ENCODE data around the gene CDC42EP1.

The CDC42EP1 gene

GRCh38 chr22:37556710-37557109 lies 3.6 kb upstream of the CDC42EP1 start:
- peaks cover 5 to 44% (median 31%) of the 10 kb centered on the region in 4 donors for H3K4me1 ChIP-seq
- H3K9me3 ChIP-seq = no peaks in the 10 kb centered on the region
- H3K27me3 ChIP-seq = no peaks in the 10 kb centered on the region
- no peak overlapping the region for H3K4me3 ChIP-seq
- no peak for DNase-seq
- TF ChIP-seq, protein P1, sequence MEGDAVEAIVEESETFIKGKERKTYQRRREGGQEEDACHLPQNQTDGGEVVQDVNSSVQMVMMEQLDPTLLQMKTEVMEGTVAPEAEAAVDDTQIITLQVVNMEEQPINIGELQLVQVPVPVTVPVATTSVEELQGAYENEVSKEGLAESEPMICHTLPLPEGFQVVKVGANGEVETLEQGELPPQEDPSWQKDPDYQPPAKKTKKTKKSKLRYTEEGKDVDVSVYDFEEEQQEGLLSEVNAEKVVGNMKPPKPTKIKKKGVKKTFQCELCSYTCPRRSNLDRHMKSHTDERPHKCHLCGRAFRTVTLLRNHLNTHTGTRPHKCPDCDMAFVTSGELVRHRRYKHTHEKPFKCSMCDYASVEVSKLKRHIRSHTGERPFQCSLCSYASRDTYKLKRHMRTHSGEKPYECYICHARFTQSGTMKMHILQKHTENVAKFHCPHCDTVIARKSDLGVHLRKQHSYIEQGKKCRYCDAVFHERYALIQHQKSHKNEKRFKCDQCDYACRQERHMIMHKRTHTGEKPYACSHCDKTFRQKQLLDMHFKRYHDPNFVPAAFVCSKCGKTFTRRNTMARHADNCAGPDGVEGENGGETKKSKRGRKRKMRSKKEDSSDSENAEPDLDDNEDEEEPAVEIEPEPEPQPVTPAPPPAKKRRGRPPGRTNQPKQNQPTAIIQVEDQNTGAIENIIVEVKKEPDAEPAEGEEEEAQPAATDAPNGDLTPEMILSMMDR (IDR thresholded peaks at IDR 0.05) = no peak
- intact Hi-C loops (cut with DNase I; ENCODE audit: low total_unique reads) = no loop called here
- H3K36me3 ChIP-seq = no peaks in the 10 kb centered on the region
- H3K27ac ChIP-seq = no peak overlapping the region

DNA sequence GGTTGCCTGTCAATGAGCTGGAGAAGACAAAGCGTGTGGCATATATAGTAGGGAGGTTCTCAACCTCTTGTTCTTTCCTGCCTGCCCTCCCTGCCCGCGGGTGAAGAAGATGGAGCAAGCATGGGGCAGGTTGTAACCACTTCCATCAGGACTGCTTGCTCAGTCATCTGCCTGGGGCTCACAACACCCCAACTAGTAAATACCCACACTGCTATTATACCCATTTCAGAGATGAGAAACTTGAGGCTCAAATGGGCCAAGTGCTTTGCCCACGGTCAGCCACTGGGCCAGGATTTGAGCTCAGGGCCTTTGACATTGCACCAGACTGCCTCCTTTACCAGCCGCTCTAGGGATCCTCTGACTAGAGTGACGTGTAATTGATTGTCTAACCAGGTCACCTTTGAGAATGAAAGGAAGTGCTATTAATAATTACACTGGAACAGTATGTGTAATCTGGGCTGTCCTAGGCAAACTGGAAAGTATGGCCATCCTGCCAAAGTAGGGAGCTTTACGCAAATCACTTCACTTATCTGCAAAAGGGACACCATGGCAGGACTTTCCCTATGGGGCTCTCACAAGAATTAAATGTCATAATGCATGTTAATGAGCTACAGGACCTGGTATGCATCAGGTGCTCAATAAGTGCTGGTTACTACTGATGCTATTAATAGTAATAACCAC lies 2.8 kb upstream of the CDC42EP1 start:
- no peak overlapping the region for H3K4me3 ChIP-seq
- H3K27me3 ChIP-seq = no peaks in the 10 kb centered on the region
- intact Hi-C loops (cut with DNase I; ENCODE audit: low total_unique reads) = no loop called here
- DNase-seq = no peak
- no peak overlapping the region for H3K27ac ChIP-seq
- H3K9me3 ChIP-seq = no peaks in the 10 kb centered on the region
- no peaks in the 10 kb centered on the region for H3K36me3 ChIP-seq
- peaks cover under 1 to 44% (median 31%) of the 10 kb centered on the region in 4 donors for H3K4me1 ChIP-seq
- TF ChIP-seq, protein P1 (IDR thresholded peaks at IDR 0.05) = no peak

DNA sequence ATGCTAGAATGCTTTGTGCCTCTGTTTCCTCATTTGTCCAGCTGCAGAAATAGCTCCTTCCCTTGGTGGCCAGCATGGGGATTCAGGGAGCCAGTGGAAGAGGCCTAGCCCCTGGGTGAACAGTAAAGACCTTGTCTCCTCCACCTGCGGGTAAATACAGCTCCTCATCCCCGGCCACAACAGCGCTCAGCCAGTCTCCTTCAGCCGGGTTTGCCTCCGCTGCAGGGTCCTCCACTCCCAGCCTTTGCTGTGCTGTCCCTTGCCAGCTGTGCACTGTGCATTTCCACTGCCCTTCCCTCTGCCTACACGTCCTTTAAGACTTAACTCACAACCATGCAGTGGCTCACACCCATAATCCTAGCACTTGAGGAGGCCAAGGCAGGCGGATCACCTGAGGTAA lies 1.5 kb upstream of the CDC42EP1 start:
- Histone ChIP-seq H3K36me3 (no peaks in the 10 kb centered on the region), H3K27me3 (no peaks in the 10 kb centered on the region), H3K4me3 (no peak overlapping the region), H3K9me3 (no peaks in the 10 kb centered on the region), H3K4me1 (peaks cover 2 to 51% (median 39%) of the 10 kb centered on the region in 4 donors), H3K27ac (peak overlapping the region; percentile 98 to 99)
- TF ChIP-seq, protein P1 (IDR thresholded peaks at IDR 0.05) = no peak
- DNase-seq = no peak
- intact Hi-C loops (cut with DNase I; ENCODE audit: low total_unique reads) = no loop called here

- H3K4me1 ChIP-seq = peaks cover 9 to 58% (median 46%) of the 10 kb centered on the region in 4 donors
- intact Hi-C loops (cut with DNase I; ENCODE audit: low total_unique reads) = no loop called here
- peak overlapping the region; percentile 98 to 99 for H3K27ac ChIP-seq
These were observed 769 bp upstream of the CDC42EP1 start for GRCh38 chr22:37559521-37559900.

DNA sequence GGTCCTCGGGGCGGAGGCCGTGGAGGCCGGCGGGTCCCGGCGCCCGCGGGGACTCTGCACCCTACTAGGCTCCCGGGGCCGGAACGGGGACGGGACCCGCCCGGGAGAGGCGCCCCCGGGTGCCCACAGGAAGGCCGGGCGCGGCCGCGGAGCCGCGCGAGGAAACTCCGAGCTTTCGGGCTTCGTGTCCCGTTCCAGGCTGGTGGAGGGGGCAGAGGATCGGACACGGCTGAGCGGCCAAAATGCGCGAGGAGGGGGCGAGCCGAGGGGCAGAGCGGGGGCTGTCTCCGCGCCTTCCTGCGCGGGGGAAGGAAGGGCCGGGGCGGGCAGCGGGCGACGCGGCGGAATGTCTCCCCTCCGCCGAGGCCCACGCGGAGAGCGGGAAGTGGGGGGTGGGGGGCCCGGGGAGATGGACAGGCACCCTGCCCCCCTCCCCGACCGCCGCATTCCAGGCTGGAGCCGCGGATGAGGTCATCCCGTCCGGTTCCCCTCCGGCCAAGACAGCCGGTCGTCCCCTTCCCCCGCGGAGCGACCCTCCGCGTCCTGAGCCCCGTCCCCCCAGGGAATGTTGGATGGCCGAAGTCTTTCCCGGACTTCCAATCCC lies 430 bp downstream of the CDC42EP1 start:
- no peaks in the 10 kb centered on the region for H3K27me3 ChIP-seq
- peak overlapping the region; percentile 98 to 99 for H3K27ac ChIP-seq
- H3K4me3 ChIP-seq = peak overlapping the region; percentile 85 to 93
- H3K9me3 ChIP-seq = no peaks in the 10 kb centered on the region
- H3K4me1 ChIP-seq = peaks cover 9 to 69% (median 58%) of the 10 kb centered on the region in 4 donors
- peaks cover 0 to under 1% (median 0%) of the 10 kb centered on the region in 3 donors for H3K36me3 ChIP-seq
- intact Hi-C loops (cut with DNase I; ENCODE audit: low total_unique reads) = loop anchor here (2.0 to 5.0 kb wide), 2 partner anchors 14 to 47 kb away; partner anchors contain the start of gene GGA1
- TF ChIP-seq, protein P1 (IDR thresholded peaks at IDR 0.05) = no peak
- DNase-seq = no peak

More at GRCh38 chr22:37559521-37559900, 769 bp upstream of the CDC42EP1 start:
- Histone ChIP-seq H3K4me3 (peak overlapping the region; percentile 85 to 93), H3K9me3 (no peaks in the 10 kb centered on the region), H3K36me3 (no peaks in the 10 kb centered on the region), H3K27me3 (no peaks in the 10 kb centered on the region)
- DNase-seq = no peak
- TF ChIP-seq, protein P1 (IDR thresholded peaks at IDR 0.05) = no peak

Data from tibial artery (tissue), 4 donors.